H1 (cell line): ENCODE data around the gene DSE. TPM values are rescaled to one million over a fixed set of nuclear protein-coding genes. Genes with fewer than 3 reads are reported as not detected.

Experiments
- CTCF ChIA-PET: fragments of 300-600 bp; sonication (Branson Sonifier 250); formaldehyde crosslinking; loops from one replicate; lab custom pipeline; 2021; ENCODE audit not compliant: partially characterized antibody; lab: Charles Lee
- POLR2A ChIA-PET: fragments of 300-600 bp; sonication (Branson Sonifier 250); formaldehyde crosslinking; loops from one replicate; lab custom pipeline; 2021; ENCODE audit warnings: inconsistent platforms; ENCODE audit not compliant: partially characterized antibody; lab: Charles Lee
- DNase-seq, 2 experiments: peaks; one replicate each; pipeline versions ENCODE4 v3.0.0 to v3.0.0-alpha.2; 2010 to 2022; ENCODE audit warnings: low spot score in 2 of 2, low read depth in 1 of 2, mixed read lengths in 1 of 2
- FAIRE-seq: peaks from 2 replicates; lab custom pipeline; 2011; peaks lifted over from hg19 to GRCh38; lab: Jason Lieb, UNC
- H2AFZ ChIP-seq: 2 replicates; pipeline ENCODE4 v1.8.1; 2012; ENCODE audit warnings: low read length, inconsistent platforms
- H2AK5ac ChIP-seq: 2 replicates; pipeline ENCODE4 v1.6.1; 2013; ENCODE audit warnings: low read depth, low read length
- H2BK120ac ChIP-seq: replicated peaks from 2 replicates; pipeline ENCODE3; 2013; ENCODE audit warnings: low read depth, low read length, inconsistent platforms
- H2BK12ac ChIP-seq: 2 replicates; pipeline ENCODE4 v1.6.1; 2013; ENCODE audit warnings: low read depth, low read length
- H2BK15ac ChIP-seq: 2 replicates; pipeline ENCODE4 v1.6.1; 2013; ENCODE audit warnings: low read length
- H2BK20ac ChIP-seq: 2 replicates; pipeline ENCODE4 v1.6.1; 2013; ENCODE audit warnings: low read length
- H2BK5ac ChIP-seq: 2 replicates; pipeline ENCODE4 v1.6.1; 2013; ENCODE audit warnings: low read depth, low read length
- H3K14ac ChIP-seq: 2 replicates; pipeline ENCODE4 v1.6.1; 2013; ENCODE audit warnings: inconsistent platforms; ENCODE audit not compliant: insufficient read length
- H3K18ac ChIP-seq: 2 replicates; pipeline ENCODE4 v1.6.1; 2013; ENCODE audit warnings: low read length; ENCODE audit errors: extremely low read depth
- H3K23ac ChIP-seq: 2 replicates; pipeline ENCODE4 v1.6.1; 2013; ENCODE audit warnings: inconsistent platforms; ENCODE audit not compliant: insufficient read length
- H3K23me2 ChIP-seq: 2 replicates; pipeline ENCODE4 v1.6.1; 2013; ENCODE audit warnings: low read depth, low read length
- H3K27ac ChIP-seq: 2 replicates; pipeline ENCODE4 v1.6.1; 2011; ENCODE audit warnings: low read depth, low read length, inconsistent platforms
- H3K27me3 ChIP-seq, 4 experiments: replicated peaks in 1 of 4; 1 replicate in 1 of 4; 2 replicates in 3 of 4; pipeline versions ENCODE4 v1.6.1 to v1.8.1; 2011 to 2013; ENCODE audit warnings: low read length in 3 of 4, mild to moderate bottlenecking in 3 of 4, inconsistent platforms in 2 of 4, mixed read lengths in 2 of 4, moderate library complexity in 1 of 4; ENCODE audit not compliant: control insufficient read depth in 3 of 4, insufficient read depth in 3 of 4; ENCODE audit errors: extremely low read depth in 1 of 4
- H3K36me3 ChIP-seq, 4 experiments: 2 replicates each; pipeline versions ENCODE4 v1.6.1 to v1.8.1; 2011 to 2013; ENCODE audit warnings: mild to moderate bottlenecking in 4 of 4, low read length in 3 of 4, moderate library complexity in 2 of 4, control low read depth in 1 of 4, inconsistent platforms in 1 of 4; ENCODE audit not compliant: insufficient read depth in 4 of 4, control insufficient read depth in 2 of 4
- H3K4ac ChIP-seq: replicated peaks from 2 replicates; pipeline ENCODE3; 2013; ENCODE audit warnings: low read length, low read depth, mixed read lengths, inconsistent platforms; ENCODE audit not compliant: insufficient read length
- H3K4me1 ChIP-seq, 4 experiments: replicated peaks in 1 of 4; 1 replicate in 1 of 4; 2 replicates in 3 of 4; pipeline versions ENCODE4 v1.6.1 to v1.8.1; 2011 to 2013; ENCODE audit warnings: low read length in 3 of 4, inconsistent platforms in 2 of 4, mixed read lengths in 1 of 4; ENCODE audit not compliant: insufficient read depth in 4 of 4, control insufficient read depth in 3 of 4
- H3K4me2 ChIP-seq, 2 experiments: 2 replicates each; pipeline versions ENCODE4 v1.6.1 to v1.8.1; 2011 to 2013; ENCODE audit warnings: low read depth in 2 of 2, low read length in 2 of 2, control low read depth in 1 of 2, inconsistent platforms in 1 of 2, mild to moderate bottlenecking in 1 of 2; ENCODE audit not compliant: insufficient read depth in 1 of 2
- H3K4me3 ChIP-seq, 4 experiments: fragments of 200-600, 300-600 bp in 1 of 4; sonication (generic), shearing (Covaris generic), sonication (Bioruptor Twin) in 1 of 4; 2 replicates each; pipeline versions ENCODE4 v1.5.1 to v1.8.1; 2011 to 2016; ENCODE audit warnings: low read length in 4 of 4, low read depth in 3 of 4, control low read depth in 2 of 4, inconsistent platforms in 2 of 4, mild to moderate bottlenecking in 2 of 4, mixed read lengths in 1 of 4, moderate library complexity in 1 of 4; ENCODE audit not compliant: insufficient read depth in 2 of 4; ENCODE audit errors: extremely low read depth in 1 of 4
- H3K56ac ChIP-seq: replicated peaks from 2 replicates; pipeline ENCODE3; 2013; ENCODE audit warnings: low read depth, mild to moderate bottlenecking, mixed read lengths, low read length, inconsistent platforms; ENCODE audit not compliant: insufficient read length
- H3K79me1 ChIP-seq: 2 replicates; pipeline ENCODE4 v1.6.1; 2013; ENCODE audit warnings: low read depth, low read length, control low read depth
- H3K79me2 ChIP-seq, 2 experiments: 2 replicates each; pipeline versions ENCODE4 v1.6.1 to v1.8.1; 2012 to 2013; ENCODE audit warnings: low read length in 2 of 2, mild to moderate bottlenecking in 2 of 2, inconsistent platforms in 1 of 2; ENCODE audit not compliant: insufficient read depth in 2 of 2, control insufficient read depth in 1 of 2
- H3K9ac ChIP-seq, 4 experiments: replicated peaks in 1 of 4; 1 replicate in 1 of 4; 2 replicates in 3 of 4; pipeline versions ENCODE4 v1.6.1 to v1.8.1; 2011 to 2013; ENCODE audit warnings: low read depth in 3 of 4, low read length in 3 of 4, control low read depth in 2 of 4, mild to moderate bottlenecking in 2 of 4, moderate library complexity in 2 of 4, inconsistent platforms in 1 of 4; ENCODE audit errors: extremely low read depth in 1 of 4
- H3K9me3 ChIP-seq, 2 experiments: 2 replicates each; pipeline versions ENCODE4 v1.6.1 to v1.8.1; 2012 to 2013; ENCODE audit warnings: mild to moderate bottlenecking in 2 of 2, moderate library complexity in 2 of 2, control low read depth in 1 of 2, inconsistent platforms in 1 of 2, low read depth in 1 of 2, low read length in 1 of 2, mixed read lengths in 1 of 2; ENCODE audit not compliant: insufficient read depth in 2 of 2
- H4K20me1 ChIP-seq, 2 experiments: replicated peaks in 1 of 2; 2 replicates each; pipeline versions ENCODE3 to v1.8.1; 2011 to 2013; ENCODE audit warnings: inconsistent platforms in 2 of 2, low read length in 2 of 2, mild to moderate bottlenecking in 1 of 2; ENCODE audit not compliant: insufficient read depth in 2 of 2, control insufficient read depth in 1 of 2
- H4K5ac ChIP-seq: 2 replicates; pipeline ENCODE4 v1.6.1; 2013; ENCODE audit warnings: low read length, low read depth, mixed read lengths, inconsistent platforms; ENCODE audit not compliant: insufficient read length
- H4K8ac ChIP-seq: 2 replicates; pipeline ENCODE4 v1.8.0; 2013; ENCODE audit warnings: mild to moderate bottlenecking, moderate library complexity, low read length, inconsistent platforms; ENCODE audit not compliant: insufficient read depth; ENCODE audit errors: extremely low read depth
- H4K91ac ChIP-seq: replicated peaks from 2 replicates; pipeline ENCODE3; 2013; ENCODE audit warnings: low read length, mixed read lengths, inconsistent platforms; ENCODE audit not compliant: insufficient read length
- ATF2 ChIP-seq: IDR thresholded peaks from 2 replicates; pipeline ENCODE4 v1.6.1; 2012; ENCODE audit warnings: low read length, inconsistent platforms
- CTBP2 ChIP-seq: IDR thresholded peaks from 2 replicates; pipeline ENCODE4 v1.7.0; 2011; ENCODE audit warnings: borderline replicate concordance, mild to moderate bottlenecking, moderate library complexity, mixed read lengths, low read length; ENCODE audit not compliant: insufficient read depth, insufficient read length
- GTF2F1 ChIP-seq: IDR thresholded peaks from 2 replicates; pipeline ENCODE4 v1.6.1; 2012; ENCODE audit warnings: low read depth, low read length, improper control_type of control experiment, borderline replicate concordance
- HDAC2 ChIP-seq, 2 experiments: fragments of 300-600 bp in 1 of 2; sonication (generic) in 1 of 2; IDR thresholded peaks; 2 replicates each; pipeline ENCODE4 v1.6.1; 2011 to 2012; ENCODE audit warnings: low read depth in 2 of 2, low read length in 2 of 2, mild to moderate bottlenecking in 2 of 2, moderate library complexity in 2 of 2, borderline replicate concordance in 1 of 2, inconsistent platforms in 1 of 2
- NANOG ChIP-seq: IDR thresholded peaks from 2 replicates; pipeline ENCODE4 v1.6.1; 2011; ENCODE audit warnings: low read length, low read depth, mild to moderate bottlenecking, inconsistent platforms; ENCODE audit not compliant: insufficient read depth, poor library complexity, severe bottlenecking
- POLR2A ChIP-seq, 2 experiments: IDR thresholded peaks; 1 replicate in 1 of 2; 2 replicates in 1 of 2; pipeline ENCODE4 v1.6.1; 2011; ENCODE audit warnings: low read depth in 2 of 2, low read length in 2 of 2, mild to moderate bottlenecking in 2 of 2; ENCODE audit errors: control extremely low read depth in 1 of 2
- RAD21 ChIP-seq, 2 experiments: IDR thresholded peaks in 1 of 2; conservative IDR thresholded peaks in 1 of 2; 2 replicates each; pipeline ENCODE4 v1.6.1; 2011; ENCODE audit warnings: low read depth in 2 of 2, low read length in 2 of 2, improper control_type of control experiment in 1 of 2, inconsistent platforms in 1 of 2, mild to moderate bottlenecking in 1 of 2, moderate library complexity in 1 of 2
- RXRA ChIP-seq: IDR thresholded peaks from 2 replicates; pipeline ENCODE4 v1.6.1; 2011; ENCODE audit warnings: low read depth, mild to moderate bottlenecking, low read length, moderate library complexity; ENCODE audit not compliant: insufficient read depth
- SAP30 ChIP-seq: fragments of 300-600 bp; sonication (generic); IDR thresholded peaks from 2 replicates; pipeline ENCODE4 v1.7.1; 2012; ENCODE audit warnings: low read length, moderate library complexity, mild to moderate bottlenecking, inconsistent platforms; ENCODE audit not compliant: insufficient read depth, insufficient replicate concordance
- SIRT6 ChIP-seq: IDR thresholded peaks from one replicate; pipeline ENCODE4 v1.7.1; 2012; ENCODE audit warnings: low read length, inconsistent platforms
- SRF ChIP-seq: IDR thresholded peaks from 2 replicates; pipeline ENCODE4 v1.6.1; 2011; ENCODE audit warnings: mild to moderate bottlenecking, low read depth, low read length, moderate library complexity
- WGBS, 2 experiments: shearing (Covaris generic) in 1 of 2; methylation state at CpG; one replicate each; pipeline versions ENCODE4 v1.1.6 to v1.1.7; 2013 to 2015; ENCODE audit warnings: low lambda C conversion rate in 2 of 2, mixed read lengths in 2 of 2, inconsistent platforms in 1 of 2, low coverage in 1 of 2, missing lambda C conversion rate in 1 of 2; ENCODE audit not compliant: insufficient replicate concordance in 2 of 2, insufficient coverage in 1 of 2, insufficient read length in 1 of 2; ENCODE audit errors: extremely low coverage in 1 of 2, missing lambda C conversion rate in 1 of 2; 5-methylcytosine and 5-hydroxymethylcytosine counted together
- polyA plus RNA-seq, 7 experiments: library from polyadenylated mRNA; depleted of rRNA in 3 of 7; stranded (reverse) in 5 of 7; unstranded in 2 of 7; fragments of >200 nt in 5 of 7; fragments of 200-250 nt in 2 of 7; gene quantifications; 1 replicate in 5 of 7; 2 replicates in 1 of 7; 4 replicates in 1 of 7; pipeline versions ENCODE4 v1.2.1 to v1.2.3, GENCODE V29; 2011 to 2013; ENCODE audit warnings: missing spikeins in 2 of 7, mixed read lengths in 2 of 7
- total RNA-seq: library from RNA; stranded (reverse); fragmentation: NEBNext Ultra II Directional; extraction: Animal tissue kit (Norgen Biotek cat#: 25700); gene quantifications from 2 replicates; pipeline ENCODE4 v1.2.1, GENCODE V29; 2021

The DSE gene
- total and polyA plus RNA-seq, 2 of the 8 experiments (the other 6 are each of a cell fraction or from before 2014, with no cell fraction given), result 32.5 to 94.4 TPM

- H2BK5ac ChIP-seq, result no peak overlapping the region
- no peaks in the 10 kb centered on the region for H3K9me3 ChIP-seq
- H2BK12ac ChIP-seq, result no peak overlapping the region
- no peak overlapping the region for H3K4me2 ChIP-seq
- H3K27ac ChIP-seq, result no peak overlapping the region
- no peak for FAIRE-seq
- H3K79me1 ChIP-seq, result no peaks in the 10 kb centered on the region
- H4K20me1 ChIP-seq, result no peaks in the 10 kb centered on the region
- no peaks in the 10 kb centered on the region for H3K79me2 ChIP-seq
- ChIA-PET CTCF (interaction anchor here (1.3 to 3.4 kb wide), 3 partner anchors 53 to 202 kb away, joined by 3 to 11 read pairs (median 3); no protein-coding TSS in a partner anchor), POLR2A (interaction anchor here (1.1 to 1.7 kb wide), 2 partner anchors 12 to 206 kb away, joined by 3 to 6 read pairs; partner anchors contain the start of gene DSE)
- peaks cover 0 to 7% (median 3%) of the 10 kb centered on the region in 4 experiments; a peak in 4 of 7 replicates for H3K4me1 ChIP-seq
- H2BK20ac ChIP-seq, result no peak overlapping the region
- H2BK120ac ChIP-seq, result no peak overlapping the region
- H3K9ac ChIP-seq, result no peak overlapping the region
- WGBS, 2 experiments, result 96% methylated on average over 1 of the region's 1 CpG; no CpG with 5 or more reads in 1 of the 2 experiments
- H3K18ac ChIP-seq, result no peak overlapping the region
- no peak overlapping the region for H3K23ac ChIP-seq
- no peaks in the 10 kb centered on the region for H3K27me3 ChIP-seq
- H3K4me3 ChIP-seq, result no peak overlapping the region
- no peak overlapping the region for H2AK5ac ChIP-seq
- H3K14ac ChIP-seq, result no peak overlapping the region
- no peak overlapping the region for H2BK15ac ChIP-seq
- H4K91ac ChIP-seq, result no peak overlapping the region
- no peak overlapping the region for H4K5ac ChIP-seq
- H4K8ac ChIP-seq, result no peak overlapping the region
- H2AFZ ChIP-seq, result no peak overlapping the region
- no peaks in the 10 kb centered on the region for H3K36me3 ChIP-seq
- no peak for DNase-seq
- H3K56ac ChIP-seq, result no peak overlapping the region
- H3K23me2 ChIP-seq, result no peaks in the 10 kb centered on the region
- no peak overlapping the region for H3K4ac ChIP-seq
- TF ChIP-seq SRF (no peak), GTF2F1 (no peak), NANOG (no peak), CTBP2 (no peak), RXRA (no peak), RAD21 (IDR thresholded peaks at IDR 0.05 in 1 of 2, conservative IDR thresholded peaks at IDR 0.05 in 1 of 2; ENCODE audit: low read depth in 2 of 2, low read length in 2 of 2) (no peak), SIRT6 (no peak), ATF2 (no peak), HDAC2 (IDR thresholded peaks at IDR 0.05; ENCODE audit: borderline replicate concordance in 1 of 2, low read depth in 2 of 2, low read length in 2 of 2) (no peak), POLR2A (IDR thresholded peaks at IDR 0.05; ENCODE audit: control extremely low read depth in 1 of 2, low read depth in 2 of 2, low read length in 2 of 2) (no peak), SAP30 (no peak)
These were observed 11.6 kb upstream of the DSE start for GRCh38 chr6:116359131-116359530.
